Subcutaneous adipose tissue (tissue), 4 donors: ENCODE data around the gene TTLL11. TPM values are rescaled to one million over a fixed set of nuclear protein-coding genes. Genes with fewer than 3 reads are reported as not detected.

Experiments
- total RNA-seq, 4 donors: library from RNA; depleted of rRNA; stranded (reverse); fragments of >200 nt; gene quantifications; one replicate each; pipeline ENCODE4 v1.1.0, GENCODE V29; 2016
- TF ChIP-seq, protein P1 (sequence below): fragments of 450-650 bp; IDR thresholded peaks from one replicate; pipeline ENCODE4 v1.5.1; 2016; ENCODE audit warnings: low read depth, mild to moderate bottlenecking, control low read depth, antibody characterized with exemption, moderate library complexity

Gene TTLL11
- total RNA-seq, 4 donors from 2014 or later: 4.4 to 8.7 (median 6.4) TPM

DNA sequence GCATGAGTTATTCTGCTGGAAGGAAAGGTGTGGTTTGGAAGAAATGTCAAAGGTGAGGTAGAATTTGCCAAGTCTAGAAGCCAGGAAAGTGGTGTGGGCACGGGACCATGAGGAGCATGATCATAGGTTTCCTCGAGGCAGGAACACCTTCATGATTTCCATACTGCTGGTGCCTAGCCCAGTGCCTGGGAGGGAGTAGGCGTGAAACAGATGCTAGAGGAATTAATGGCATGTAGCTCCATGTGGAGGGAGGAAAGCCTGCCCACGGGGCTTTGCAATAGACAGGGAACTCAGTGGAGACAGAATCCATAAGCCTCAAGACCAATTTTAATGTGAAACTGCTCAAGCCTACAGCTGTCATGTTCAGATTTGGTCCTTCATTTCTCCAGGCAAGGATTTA, 35.1 kb downstream of the TTLL11 start:
- TF ChIP-seq, protein P1, sequence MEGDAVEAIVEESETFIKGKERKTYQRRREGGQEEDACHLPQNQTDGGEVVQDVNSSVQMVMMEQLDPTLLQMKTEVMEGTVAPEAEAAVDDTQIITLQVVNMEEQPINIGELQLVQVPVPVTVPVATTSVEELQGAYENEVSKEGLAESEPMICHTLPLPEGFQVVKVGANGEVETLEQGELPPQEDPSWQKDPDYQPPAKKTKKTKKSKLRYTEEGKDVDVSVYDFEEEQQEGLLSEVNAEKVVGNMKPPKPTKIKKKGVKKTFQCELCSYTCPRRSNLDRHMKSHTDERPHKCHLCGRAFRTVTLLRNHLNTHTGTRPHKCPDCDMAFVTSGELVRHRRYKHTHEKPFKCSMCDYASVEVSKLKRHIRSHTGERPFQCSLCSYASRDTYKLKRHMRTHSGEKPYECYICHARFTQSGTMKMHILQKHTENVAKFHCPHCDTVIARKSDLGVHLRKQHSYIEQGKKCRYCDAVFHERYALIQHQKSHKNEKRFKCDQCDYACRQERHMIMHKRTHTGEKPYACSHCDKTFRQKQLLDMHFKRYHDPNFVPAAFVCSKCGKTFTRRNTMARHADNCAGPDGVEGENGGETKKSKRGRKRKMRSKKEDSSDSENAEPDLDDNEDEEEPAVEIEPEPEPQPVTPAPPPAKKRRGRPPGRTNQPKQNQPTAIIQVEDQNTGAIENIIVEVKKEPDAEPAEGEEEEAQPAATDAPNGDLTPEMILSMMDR: no peak

DNA sequence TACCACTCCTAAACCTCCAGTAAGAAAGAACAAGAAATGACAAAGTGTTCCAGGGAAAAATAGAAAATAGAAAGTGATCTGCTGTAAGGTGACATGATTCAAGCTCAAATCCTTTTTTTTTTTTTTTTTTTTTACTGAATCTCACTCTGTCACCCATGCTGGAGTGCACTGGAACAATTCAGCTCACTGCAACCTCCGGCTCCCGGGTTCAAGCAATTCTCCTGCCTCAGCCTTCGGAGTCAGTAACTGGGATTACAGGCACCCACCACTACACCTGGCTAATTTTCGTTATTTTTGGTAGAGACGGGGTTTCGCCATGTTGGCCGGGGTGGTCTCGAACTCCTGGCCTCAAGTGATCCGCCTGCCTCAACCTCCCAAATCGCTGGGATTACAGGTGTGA, 35.9 kb downstream of the TTLL11 start:
- TF ChIP-seq, protein P1: no peak

DNA sequence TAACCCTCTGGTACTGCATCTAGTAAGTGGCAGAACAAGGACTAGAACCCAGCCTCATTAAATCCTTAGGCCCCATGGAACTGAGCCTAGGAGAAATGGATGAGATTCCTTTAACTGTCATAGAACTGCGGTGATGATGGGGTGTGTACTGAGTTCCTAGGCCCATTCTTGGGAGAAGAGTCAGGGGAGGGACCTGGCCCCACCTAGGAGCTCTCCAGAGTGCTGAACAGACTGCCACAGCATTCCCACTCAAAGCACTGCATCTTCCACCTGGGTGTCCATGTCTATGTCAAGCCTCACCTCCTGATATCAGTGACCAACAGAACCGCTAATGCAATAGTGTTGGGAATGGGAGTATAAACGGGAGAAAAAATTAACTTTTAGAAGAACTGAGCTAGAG, 36.6 kb downstream of the TTLL11 start:
- TF ChIP-seq, protein P1: no peak

DNA sequence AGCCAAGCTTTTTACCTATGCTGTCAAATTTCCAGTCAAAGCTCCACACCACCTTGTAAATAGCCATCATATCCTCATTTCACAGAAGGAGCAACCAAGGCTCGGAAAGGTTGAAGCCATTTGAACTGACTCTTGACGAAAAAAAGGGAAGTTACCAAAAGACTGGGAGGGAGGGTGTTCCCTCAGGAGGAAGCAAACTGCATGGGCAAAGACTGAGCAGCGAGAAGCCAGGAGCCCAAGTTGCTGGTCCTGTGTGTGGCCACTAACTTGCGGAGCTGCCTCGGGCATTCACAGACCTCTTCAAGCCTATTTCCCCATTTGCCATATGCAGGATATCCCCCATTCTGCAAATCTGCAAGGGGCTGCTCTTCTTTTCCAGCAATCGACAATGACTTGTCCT, 37.4 kb downstream of the TTLL11 start:
- TF ChIP-seq, protein P1: no peak

GRCh38 chr9:122053567-122054350, 39.3 kb downstream of the TTLL11 start:
- TF ChIP-seq, protein P1: no peak

- TF ChIP-seq, protein P1: no peak
These were observed 40.0 kb downstream of the TTLL11 start for GRCh38 chr9:122053064-122053463.

DNA sequence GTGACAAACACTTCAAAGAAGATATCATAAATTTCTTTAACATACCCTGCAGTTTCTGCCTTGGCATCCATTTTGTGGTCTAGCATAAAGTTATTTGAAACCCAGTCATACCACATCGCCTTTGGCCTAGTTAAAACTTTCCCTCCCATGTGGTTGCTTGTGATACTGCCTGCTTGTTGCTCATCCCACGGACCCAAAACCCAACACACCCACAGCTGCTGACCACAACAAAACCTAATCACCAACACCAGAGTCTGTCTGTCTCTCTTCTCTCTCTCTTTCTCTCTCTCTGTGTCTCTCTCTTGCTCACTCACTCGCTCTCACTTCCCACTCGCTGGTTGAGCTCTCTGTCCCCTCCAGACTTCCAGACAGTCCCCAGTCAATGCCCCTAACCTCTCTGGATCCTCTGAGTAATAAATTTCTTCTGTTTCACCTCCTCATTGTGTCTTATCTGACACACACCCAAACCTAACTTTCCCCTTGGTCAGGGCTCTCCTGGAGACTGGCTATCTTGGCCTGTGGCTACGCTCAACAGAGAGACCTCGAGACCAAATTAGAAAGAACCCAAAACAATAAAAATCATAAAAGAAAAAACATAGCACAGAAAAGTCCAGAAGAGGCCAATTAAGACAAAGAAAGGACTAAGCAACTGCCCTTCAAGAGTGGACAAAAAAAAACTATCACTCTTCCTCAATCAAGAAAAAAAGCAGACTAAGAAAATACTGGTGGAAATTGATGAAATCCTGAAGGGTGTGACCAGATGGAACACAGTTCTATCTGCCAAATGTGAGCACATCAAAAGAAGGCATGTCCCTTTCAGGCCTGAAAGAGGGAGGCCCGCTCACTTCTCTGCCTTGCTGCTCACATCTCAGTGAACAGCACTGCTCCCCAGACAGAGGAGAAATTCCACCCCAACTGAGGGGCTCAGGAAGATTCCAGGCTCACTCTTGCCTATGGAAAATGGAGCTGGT, 41.5 kb downstream of the TTLL11 start:
- TF ChIP-seq, protein P1: no peak
